ENCODE results near the gene LRIG3. TPM values are rescaled to one million over a fixed set of nuclear protein-coding genes. Genes with fewer than 3 reads are reported as not detected.

Gene LRIG3
- total RNA-seq, 6 experiments from 2014 or later = 6.1 to 11.0 (median 6.8) TPM

GRCh38 chr12:58884916-58885315, 35.4 kb downstream of the LRIG3 start:
- H3K4me1 Mint-ChIP-seq (ENCODE audit: low read depth) = no peaks in the 10 kb centered on the region
- no peak overlapping the region for H3K4me3 Mint-ChIP-seq
- H3K36me3 Mint-ChIP-seq (ENCODE audit: low read depth) = peaks cover 48% of the 10 kb centered on the region
- no peaks in the 10 kb centered on the region for H3K9me3 Mint-ChIP-seq
- H3K27ac Mint-ChIP-seq = no peak overlapping the region
- no peaks in the 10 kb centered on the region; the same call in 1 of the 2 replicates for H3K27me3 Mint-ChIP-seq (ENCODE audit: insufficient read depth)
- TF ChIP-seq, protein P1, sequence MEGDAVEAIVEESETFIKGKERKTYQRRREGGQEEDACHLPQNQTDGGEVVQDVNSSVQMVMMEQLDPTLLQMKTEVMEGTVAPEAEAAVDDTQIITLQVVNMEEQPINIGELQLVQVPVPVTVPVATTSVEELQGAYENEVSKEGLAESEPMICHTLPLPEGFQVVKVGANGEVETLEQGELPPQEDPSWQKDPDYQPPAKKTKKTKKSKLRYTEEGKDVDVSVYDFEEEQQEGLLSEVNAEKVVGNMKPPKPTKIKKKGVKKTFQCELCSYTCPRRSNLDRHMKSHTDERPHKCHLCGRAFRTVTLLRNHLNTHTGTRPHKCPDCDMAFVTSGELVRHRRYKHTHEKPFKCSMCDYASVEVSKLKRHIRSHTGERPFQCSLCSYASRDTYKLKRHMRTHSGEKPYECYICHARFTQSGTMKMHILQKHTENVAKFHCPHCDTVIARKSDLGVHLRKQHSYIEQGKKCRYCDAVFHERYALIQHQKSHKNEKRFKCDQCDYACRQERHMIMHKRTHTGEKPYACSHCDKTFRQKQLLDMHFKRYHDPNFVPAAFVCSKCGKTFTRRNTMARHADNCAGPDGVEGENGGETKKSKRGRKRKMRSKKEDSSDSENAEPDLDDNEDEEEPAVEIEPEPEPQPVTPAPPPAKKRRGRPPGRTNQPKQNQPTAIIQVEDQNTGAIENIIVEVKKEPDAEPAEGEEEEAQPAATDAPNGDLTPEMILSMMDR (IDR thresholded peaks at IDR 0.05) = no peak
- no peak for DNase-seq

DNA sequence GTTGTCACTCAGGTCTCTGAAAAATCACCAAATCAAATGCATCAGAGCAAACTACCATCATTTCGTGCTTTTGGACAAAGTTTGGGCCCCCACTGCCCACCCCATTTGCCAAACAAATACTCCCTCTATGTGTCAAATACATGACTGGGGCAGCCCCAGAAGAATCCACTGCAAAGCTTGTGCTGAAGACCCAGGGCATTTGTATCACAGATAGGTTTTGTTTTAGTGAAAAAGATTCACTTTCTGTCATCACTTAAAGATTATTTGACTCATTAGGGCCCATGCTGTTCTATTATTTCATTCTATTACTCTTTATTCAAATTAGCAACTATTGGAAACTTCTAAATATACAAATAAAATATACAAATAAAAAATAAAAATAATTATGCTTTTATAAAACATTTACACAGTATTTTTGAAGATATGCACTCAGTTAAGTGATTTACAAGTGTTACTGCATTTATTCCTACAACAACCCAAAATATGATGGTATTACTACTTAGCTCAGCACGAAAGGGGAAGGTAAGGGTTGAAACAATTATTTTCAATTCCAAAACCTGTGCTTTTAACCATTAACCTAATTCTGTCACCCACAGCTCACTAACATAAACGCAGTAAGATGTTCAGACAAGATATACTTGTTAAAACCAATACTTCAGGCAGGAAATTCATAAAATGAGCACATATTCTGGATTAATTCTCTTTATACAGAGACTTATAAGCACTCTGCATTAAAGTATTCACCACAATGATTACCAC, 36.5 kb downstream of the LRIG3 start:
- DNase-seq = no peak
- no peaks in the 10 kb centered on the region for H3K9me3 Mint-ChIP-seq
- H3K4me3 Mint-ChIP-seq = no peak overlapping the region
- peaks cover 46% of the 10 kb centered on the region for H3K36me3 Mint-ChIP-seq (ENCODE audit: low read depth)
- no peaks in the 10 kb centered on the region for H3K4me1 Mint-ChIP-seq (ENCODE audit: low read depth)
- no peak overlapping the region for H3K27ac Mint-ChIP-seq
- no peaks in the 10 kb centered on the region; the same call in 1 of the 2 replicates for H3K27me3 Mint-ChIP-seq (ENCODE audit: insufficient read depth)
- TF ChIP-seq, protein P1 (IDR thresholded peaks at IDR 0.05) = no peak

GRCh38 chr12:58882826-58883225, 37.5 kb downstream of the LRIG3 start:
- Mint-ChIP-seq H3K4me1 (ENCODE audit: low read depth) (no peaks in the 10 kb centered on the region), H3K4me3 (no peak overlapping the region), H3K36me3 (ENCODE audit: low read depth) (peaks cover 46% of the 10 kb centered on the region), H3K27ac (no peak overlapping the region), H3K9me3 (no peaks in the 10 kb centered on the region), H3K27me3 (ENCODE audit: insufficient read depth) (no peaks in the 10 kb centered on the region; the same call in 1 of the 2 replicates)
- no peak for DNase-seq
- TF ChIP-seq, protein P1 (IDR thresholded peaks at IDR 0.05) = no peak

DNA sequence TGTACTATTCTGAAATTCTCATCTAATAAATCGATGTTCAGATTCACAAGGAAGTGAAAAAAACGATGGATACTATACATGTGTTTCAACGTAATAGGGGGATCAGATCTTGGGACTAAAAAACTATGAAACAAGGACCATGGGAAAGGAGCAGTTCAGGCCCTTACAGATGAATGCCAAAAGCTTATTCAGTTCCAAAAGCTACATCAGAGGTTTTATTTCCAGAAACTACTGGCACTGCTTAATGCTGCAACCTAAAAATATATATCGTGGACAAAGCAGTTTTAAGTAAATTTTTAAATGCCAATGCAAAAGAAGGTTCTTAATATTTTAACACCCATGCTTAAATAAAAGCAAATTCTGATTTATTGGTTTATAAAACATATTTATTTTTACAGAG, 38.5 kb downstream of the LRIG3 start:
- H3K4me3 Mint-ChIP-seq = no peak overlapping the region
- TF ChIP-seq, protein P1 (IDR thresholded peaks at IDR 0.05) = no peak
- H3K27me3 Mint-ChIP-seq (ENCODE audit: insufficient read depth) = no peaks in the 10 kb centered on the region; the same call in 1 of the 2 replicates
- no peak for DNase-seq
- H3K4me1 Mint-ChIP-seq (ENCODE audit: low read depth) = peaks cover 9% of the 10 kb centered on the region
- no peaks in the 10 kb centered on the region for H3K9me3 Mint-ChIP-seq
- peaks cover 52% of the 10 kb centered on the region for H3K36me3 Mint-ChIP-seq (ENCODE audit: low read depth)
- no peak overlapping the region for H3K27ac Mint-ChIP-seq

- TF ChIP-seq, protein P1 (IDR thresholded peaks at IDR 0.05) = no peak
- Mint-ChIP-seq H3K9me3 (no peaks in the 10 kb centered on the region), H3K36me3 (ENCODE audit: low read depth) (peaks cover 52% of the 10 kb centered on the region), H3K4me1 (ENCODE audit: low read depth) (peaks cover 16% of the 10 kb centered on the region), H3K27ac (no peak overlapping the region), H3K4me3 (no peak overlapping the region), H3K27me3 (ENCODE audit: insufficient read depth) (no peaks in the 10 kb centered on the region; the same call in 1 of the 2 replicates)
- no peak for DNase-seq
Observed at GRCh38 chr12:58880639-58881038, 39.7 kb downstream of the LRIG3 start.

All from HFFc6 (cell line).